ENCODE data around the gene BORCS5.

- TF ChIP-seq CTCF (IDR thresholded peaks at IDR 0.05): no peak
- TF ChIP-seq POLR2A (IDR thresholded peaks at IDR 0.05): no peak
Measured at GRCh38 chr12:12482959-12483358, 126.1 kb downstream of the BORCS5 start.

All from body of pancreas (tissue), 4 donors.